Panc1 (cell line): Measurements from ENCODE around the gene ZNF580. TPM values are rescaled to one million over a fixed set of nuclear protein-coding genes. Genes with fewer than 3 reads are reported as not detected.
A peak's percentile ranks its signal among the peaks of the same experiment; 100 is the strongest.

ENCODE experiments used
- ATAC-seq: fragments of 200-7000 bp; cut with Tn5 transposase; 2 replicates; pipeline ENCODE4 v1.9.1; 2020; ENCODE audit warnings: mild to moderate bottlenecking, moderate library complexity
- BruUV-seq: library from RNA; stranded (reverse); fragments of 400-500 nt; replicated peaks from 2 replicates; lab custom pipeline; 2021; lab: Mats Ljungman, UMichigan
- CTCF ChIA-PET: fragments of 300-600 bp; sonication (Branson Sonifier 250); formaldehyde crosslinking; loops from one replicate; lab custom pipeline; 2022; ENCODE audit warnings: antibody characterized with exemption; lab: Charles Lee
- POLR2A ChIA-PET: fragments of 300-600 bp; sonication (Branson Sonifier 250); formaldehyde crosslinking; loops from one replicate; lab custom pipeline; 2022; ENCODE audit warnings: antibody characterized with exemption; lab: Charles Lee
- DNase-seq: peaks from one replicate; pipeline ENCODE4 v3.0.0-alpha.2; 2010; ENCODE audit warnings: low read depth, low spot score
- H3K27ac ChIP-seq: 2 replicates; pipeline ENCODE4 v1.5.1; 2011; ENCODE audit warnings: mild to moderate bottlenecking, low read length, inconsistent platforms
- H3K27me3 ChIP-seq: fragments of 200-500 bp; sonication (Bioruptor generic); 2 replicates; pipeline ENCODE4 v1.6.0; 2014; ENCODE audit warnings: low read length, inconsistent platforms; ENCODE audit not compliant: control insufficient read depth, insufficient read depth
- H3K36me3 ChIP-seq: fragments of 200-500 bp; sonication (Bioruptor generic); 2 replicates; pipeline ENCODE4 v1.5.1; 2014; ENCODE audit warnings: inconsistent platforms, mild to moderate bottlenecking, low read length, moderate library complexity; ENCODE audit not compliant: control insufficient read depth, insufficient read depth
- H3K4me1 ChIP-seq: 2 replicates; pipeline ENCODE4 v1.5.1; 2011; ENCODE audit warnings: inconsistent platforms, mild to moderate bottlenecking, low read length, moderate library complexity; ENCODE audit not compliant: control insufficient read depth, insufficient read depth
- H3K4me3 ChIP-seq, 2 experiments: 2 replicates each; pipeline ENCODE4 v1.5.1; 2011 to 2012; ENCODE audit warnings: low read depth in 2 of 2, low read length in 2 of 2, mild to moderate bottlenecking in 2 of 2, inconsistent platforms in 1 of 2, moderate library complexity in 1 of 2
- H3K9me3 ChIP-seq: fragments of 200-500 bp; sonication (Bioruptor generic); 2 replicates; pipeline ENCODE4 v1.5.1; 2014; ENCODE audit warnings: low read depth, mild to moderate bottlenecking, inconsistent platforms, low read length, moderate library complexity; ENCODE audit not compliant: control insufficient read depth, insufficient read depth
- POLR2AphosphoS5 ChIP-seq: IDR thresholded peaks from 2 replicates; pipeline ENCODE4 v1.6.1; 2012; ENCODE audit warnings: mild to moderate bottlenecking, low read depth, low read length, moderate library complexity
- SIN3A ChIP-seq: IDR thresholded peaks from 2 replicates; pipeline ENCODE4 v1.6.1; 2012; ENCODE audit warnings: low read depth, mild to moderate bottlenecking, low read length, moderate library complexity, borderline replicate concordance; ENCODE audit not compliant: insufficient read depth
- TCF7L2 ChIP-seq: IDR thresholded peaks from 2 replicates; pipeline ENCODE4 v1.6.1; 2011; ENCODE audit warnings: mild to moderate bottlenecking, low read depth, low read length, inconsistent platforms
- in situ Hi-C: cut with HindIII; loops from 2 replicates; pipeline ENCODE4 v1.10.0; 2016; ENCODE audit warnings: low sequenced_read_pairs, low pct_unique_long_range_greater_than_20kb
- intact Hi-C: fragments of 100-400 bp; cut with micrococcal nuclease; formaldehyde crosslinking; loops from one replicate; pipeline ENCODE4 v1.10.0; 2022; ENCODE audit not compliant: unreplicated experiment
- total RNA-seq: library from RNA; stranded (reverse); gene quantifications from one replicate; pipeline ENCODE4 v1.2.1, GENCODE V29; 2021; ENCODE audit not compliant: unreplicated experiment
- TF ChIP-seq, protein P1 (sequence below), 2 experiments: IDR thresholded peaks; 2 replicates each; pipeline ENCODE4 v1.6.1; 2011 to 2012; ENCODE audit warnings: low read depth in 2 of 2, control low read depth in 1 of 2, low read length in 1 of 2, mild to moderate bottlenecking in 1 of 2, moderate library complexity in 1 of 2; ENCODE audit not compliant: insufficient read depth in 1 of 2
- TF ChIP-seq, protein P2 (sequence below): fragments of 450-650 bp; IDR thresholded peaks from 2 replicates; pipeline ENCODE4 v1.5.1; 2017; ENCODE audit warnings: mild to moderate bottlenecking

ZNF580 gene
- total RNA-seq, 1 experiment from 2014 or later, result 58.0 TPM

DNA sequence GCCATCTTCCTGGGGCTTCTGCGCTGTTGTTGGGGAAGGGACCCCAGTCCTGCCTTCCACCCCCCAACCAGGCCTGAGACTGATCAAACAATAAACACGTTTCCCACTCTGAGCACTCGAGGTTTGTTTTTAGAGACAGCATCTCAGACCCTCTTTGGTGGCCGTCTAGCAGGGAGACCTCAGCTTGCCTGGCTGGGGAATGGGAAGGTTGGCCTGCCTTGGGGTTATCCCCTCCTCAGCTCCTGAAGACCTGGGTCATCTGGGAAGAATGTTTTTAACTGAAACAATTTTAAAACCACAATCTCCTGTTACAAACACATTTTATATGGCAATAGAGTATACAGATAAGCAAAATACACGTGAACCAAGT lies 4.7 kb downstream of the ZNF580 start:
- Histone ChIP-seq H3K27ac (peak overlapping the region; percentile 96), H3K4me3 (peak overlapping the region; percentile 63 to 93; a peak in 2 of 4 replicates), H3K36me3 (peaks cover 13% of the 10 kb centered on the region), H3K4me1 (peaks cover 45% of the 10 kb centered on the region), H3K9me3 (no peaks in the 10 kb centered on the region), H3K27me3 (no peaks in the 10 kb centered on the region)
- in situ Hi-C loops (no loop called here), intact Hi-C loops (no loop called here)
- BruUV-seq, result no TSS peak
- no peak for ATAC-seq
- TF ChIP-seq, protein P1, sequence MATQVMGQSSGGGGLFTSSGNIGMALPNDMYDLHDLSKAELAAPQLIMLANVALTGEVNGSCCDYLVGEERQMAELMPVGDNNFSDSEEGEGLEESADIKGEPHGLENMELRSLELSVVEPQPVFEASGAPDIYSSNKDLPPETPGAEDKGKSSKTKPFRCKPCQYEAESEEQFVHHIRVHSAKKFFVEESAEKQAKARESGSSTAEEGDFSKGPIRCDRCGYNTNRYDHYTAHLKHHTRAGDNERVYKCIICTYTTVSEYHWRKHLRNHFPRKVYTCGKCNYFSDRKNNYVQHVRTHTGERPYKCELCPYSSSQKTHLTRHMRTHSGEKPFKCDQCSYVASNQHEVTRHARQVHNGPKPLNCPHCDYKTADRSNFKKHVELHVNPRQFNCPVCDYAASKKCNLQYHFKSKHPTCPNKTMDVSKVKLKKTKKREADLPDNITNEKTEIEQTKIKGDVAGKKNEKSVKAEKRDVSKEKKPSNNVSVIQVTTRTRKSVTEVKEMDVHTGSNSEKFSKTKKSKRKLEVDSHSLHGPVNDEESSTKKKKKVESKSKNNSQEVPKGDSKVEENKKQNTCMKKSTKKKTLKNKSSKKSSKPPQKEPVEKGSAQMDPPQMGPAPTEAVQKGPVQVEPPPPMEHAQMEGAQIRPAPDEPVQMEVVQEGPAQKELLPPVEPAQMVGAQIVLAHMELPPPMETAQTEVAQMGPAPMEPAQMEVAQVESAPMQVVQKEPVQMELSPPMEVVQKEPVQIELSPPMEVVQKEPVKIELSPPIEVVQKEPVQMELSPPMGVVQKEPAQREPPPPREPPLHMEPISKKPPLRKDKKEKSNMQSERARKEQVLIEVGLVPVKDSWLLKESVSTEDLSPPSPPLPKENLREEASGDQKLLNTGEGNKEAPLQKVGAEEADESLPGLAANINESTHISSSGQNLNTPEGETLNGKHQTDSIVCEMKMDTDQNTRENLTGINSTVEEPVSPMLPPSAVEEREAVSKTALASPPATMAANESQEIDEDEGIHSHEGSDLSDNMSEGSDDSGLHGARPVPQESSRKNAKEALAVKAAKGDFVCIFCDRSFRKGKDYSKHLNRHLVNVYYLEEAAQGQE (IDR thresholded peaks at IDR 0.05; ENCODE audit: insufficient read depth in 1 of 2, low read depth in 2 of 2, low read length in 1 of 2), result no peak
- TF ChIP-seq TCF7L2 (no peak), POLR2AphosphoS5 (peak; percentile 45; the same call in 1 of the 2 replicates), SIN3A (no peak)
- TF ChIP-seq, protein P2, sequence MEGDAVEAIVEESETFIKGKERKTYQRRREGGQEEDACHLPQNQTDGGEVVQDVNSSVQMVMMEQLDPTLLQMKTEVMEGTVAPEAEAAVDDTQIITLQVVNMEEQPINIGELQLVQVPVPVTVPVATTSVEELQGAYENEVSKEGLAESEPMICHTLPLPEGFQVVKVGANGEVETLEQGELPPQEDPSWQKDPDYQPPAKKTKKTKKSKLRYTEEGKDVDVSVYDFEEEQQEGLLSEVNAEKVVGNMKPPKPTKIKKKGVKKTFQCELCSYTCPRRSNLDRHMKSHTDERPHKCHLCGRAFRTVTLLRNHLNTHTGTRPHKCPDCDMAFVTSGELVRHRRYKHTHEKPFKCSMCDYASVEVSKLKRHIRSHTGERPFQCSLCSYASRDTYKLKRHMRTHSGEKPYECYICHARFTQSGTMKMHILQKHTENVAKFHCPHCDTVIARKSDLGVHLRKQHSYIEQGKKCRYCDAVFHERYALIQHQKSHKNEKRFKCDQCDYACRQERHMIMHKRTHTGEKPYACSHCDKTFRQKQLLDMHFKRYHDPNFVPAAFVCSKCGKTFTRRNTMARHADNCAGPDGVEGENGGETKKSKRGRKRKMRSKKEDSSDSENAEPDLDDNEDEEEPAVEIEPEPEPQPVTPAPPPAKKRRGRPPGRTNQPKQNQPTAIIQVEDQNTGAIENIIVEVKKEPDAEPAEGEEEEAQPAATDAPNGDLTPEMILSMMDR, result no peak
- ChIA-PET POLR2A (no interaction called here), CTCF (interaction anchor here (0.7 kb wide), 1 partner anchor 120 kb away, joined by 3 read pairs; no protein-coding TSS in a partner anchor)
- DNase-seq, result no peak

DNA sequence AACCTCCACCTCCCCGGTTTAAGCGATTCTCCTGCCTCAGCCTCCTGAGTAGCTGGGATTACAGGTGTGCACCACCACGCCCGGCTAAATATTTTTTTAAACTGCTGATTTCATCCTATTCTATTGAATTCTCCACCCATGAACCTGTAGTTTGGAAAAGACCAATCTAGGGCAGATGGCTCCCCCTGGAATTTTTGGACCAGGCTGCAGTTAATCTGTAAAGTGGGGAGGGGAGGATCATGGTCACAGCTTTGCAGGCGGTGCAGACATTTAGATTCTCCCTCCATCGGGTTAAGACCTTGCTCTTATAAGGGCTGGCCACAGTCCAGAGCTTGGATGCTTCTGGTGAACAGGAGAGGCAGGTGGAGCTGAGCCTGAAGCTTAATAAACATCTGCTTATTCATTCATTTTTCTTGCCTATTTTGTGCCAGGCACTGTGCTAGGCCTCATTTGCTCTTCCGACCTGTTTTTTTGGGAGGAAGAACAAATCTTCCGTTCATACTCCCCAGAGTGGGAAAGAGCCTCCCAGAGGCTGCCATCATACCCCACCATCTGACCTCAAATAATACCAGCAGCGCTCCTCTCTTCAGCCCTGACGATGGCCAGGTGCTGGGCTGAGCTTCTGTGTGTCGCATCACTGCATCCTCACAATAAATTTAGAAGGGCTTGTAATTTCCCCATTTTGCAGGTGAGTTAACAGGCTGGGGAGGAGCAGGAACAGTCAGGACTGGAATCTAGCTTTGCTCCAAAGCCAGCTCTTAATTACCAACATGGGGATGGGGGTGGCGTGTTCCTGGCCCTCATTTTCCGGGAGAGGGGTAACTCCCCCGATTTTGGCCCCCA lies 6.3 kb downstream of the ZNF580 start:
- intact Hi-C loops, result no loop called here
- Histone ChIP-seq H3K4me1 (peaks cover 45% of the 10 kb centered on the region), H3K27ac (peak overlapping the region; percentile 94), H3K4me3 (peak overlapping the region; percentile 70 to 78), H3K27me3 (no peaks in the 10 kb centered on the region), H3K9me3 (no peaks in the 10 kb centered on the region), H3K36me3 (peaks cover 13% of the 10 kb centered on the region)
- no peak for DNase-seq
- BruUV-seq, result no TSS peak
- in situ Hi-C loops, result no loop called here
- CTCF ChIA-PET, result interaction anchor here (0.5 to 1.4 kb wide), 4 partner anchors 10 to 229 kb away, joined by 4 to 11 read pairs (median 8); no protein-coding TSS in a partner anchor
- ATAC-seq, result no peak
- TF ChIP-seq POLR2AphosphoS5 (no peak), SIN3A (no peak), TCF7L2 (no peak)
- TF ChIP-seq, protein P1 (IDR thresholded peaks at IDR 0.05; ENCODE audit: insufficient read depth in 1 of 2, low read depth in 2 of 2, low read length in 1 of 2), result no peak
- TF ChIP-seq, protein P2, result no peak
- POLR2A ChIA-PET, result interaction anchor here (0.6 kb wide), 1 partner anchor 132 kb away, joined by 3 read pairs; no protein-coding TSS in a partner anchor
